HG03442 (cell line): ENCODE results near the gene TMEM170B.
"Not testable (repeated sequence)": the region's sequence is repeated elsewhere in the genome, so short reads cannot be mapped to it uniquely, and the experiment has no call there.

ENCODE experiments used
- ATAC-seq: cut with Tn5 transposase; IDR thresholded peaks from one replicate; pipeline ENCODE4 v1.9.1; 2021; ENCODE audit warnings: mild to moderate bottlenecking, moderate library complexity; ENCODE audit not compliant: unreplicated experiment

The TMEM170B gene

DNA sequence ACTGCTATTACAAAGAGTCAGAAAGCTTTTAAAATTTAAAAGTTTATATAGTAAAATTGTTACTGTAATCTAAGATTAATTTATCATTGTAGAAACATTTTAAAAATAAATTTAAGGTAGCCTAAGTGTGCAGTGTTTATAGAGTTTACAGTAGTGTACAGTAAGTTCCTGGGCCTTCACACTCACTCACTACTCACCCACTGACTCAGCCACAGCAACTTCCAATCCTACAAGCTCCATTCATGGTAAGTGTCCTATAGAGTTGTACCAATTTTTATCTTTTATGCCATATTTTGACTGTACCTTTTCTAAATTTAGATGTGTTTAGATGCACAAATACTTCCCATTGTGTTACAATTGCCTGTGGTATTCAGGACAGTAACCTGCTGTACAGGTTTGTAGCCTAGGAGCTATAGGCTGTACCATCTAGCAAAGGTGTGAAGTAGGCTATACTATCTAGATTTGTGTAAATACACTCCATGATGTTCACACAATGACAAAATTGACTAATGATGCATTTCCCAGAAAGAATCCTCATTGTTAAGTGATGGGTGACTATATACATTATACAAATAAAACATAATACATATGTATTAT lies 10.2 kb upstream of the TMEM170B start:
- ATAC-seq, result no peak

DNA sequence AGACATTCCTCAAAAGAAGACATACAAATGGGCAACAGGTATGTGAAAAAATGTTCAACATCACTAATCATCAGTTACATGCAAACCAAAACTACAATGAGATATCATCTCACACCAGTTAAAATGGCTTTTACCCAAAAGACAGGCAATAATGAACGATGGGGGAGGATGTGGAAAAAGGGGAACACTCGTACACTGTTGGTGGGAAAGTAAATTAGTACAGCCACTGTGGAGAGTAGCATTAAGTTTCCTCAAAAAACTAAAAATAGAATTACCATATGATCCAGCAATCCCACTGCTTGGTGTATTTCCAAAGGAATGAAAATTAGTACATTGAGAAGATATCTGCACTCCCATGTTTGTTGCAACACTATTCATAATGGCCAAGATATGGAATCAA lies 8.6 kb upstream of the TMEM170B start:
- no peak for ATAC-seq

DNA sequence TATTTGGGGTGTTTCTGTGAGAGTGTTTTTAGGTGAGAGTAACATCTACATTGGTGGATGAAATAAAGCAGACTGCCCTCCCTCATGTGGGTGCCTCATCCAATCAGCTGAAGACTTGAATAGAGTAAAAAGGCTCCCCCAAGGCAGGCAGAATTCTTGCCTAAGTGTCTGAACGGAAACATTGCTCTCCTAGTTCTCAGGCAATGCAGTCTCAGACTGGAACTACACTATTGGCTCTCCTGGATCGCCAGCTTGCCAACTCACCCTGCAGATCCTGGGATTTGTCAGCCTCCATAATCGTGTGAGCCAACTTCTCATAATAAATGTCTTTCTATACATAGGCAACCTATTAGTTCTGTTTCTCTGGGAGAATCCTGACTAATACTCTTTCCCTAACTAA lies 5.5 kb upstream of the TMEM170B start:
- no peak for ATAC-seq

DNA sequence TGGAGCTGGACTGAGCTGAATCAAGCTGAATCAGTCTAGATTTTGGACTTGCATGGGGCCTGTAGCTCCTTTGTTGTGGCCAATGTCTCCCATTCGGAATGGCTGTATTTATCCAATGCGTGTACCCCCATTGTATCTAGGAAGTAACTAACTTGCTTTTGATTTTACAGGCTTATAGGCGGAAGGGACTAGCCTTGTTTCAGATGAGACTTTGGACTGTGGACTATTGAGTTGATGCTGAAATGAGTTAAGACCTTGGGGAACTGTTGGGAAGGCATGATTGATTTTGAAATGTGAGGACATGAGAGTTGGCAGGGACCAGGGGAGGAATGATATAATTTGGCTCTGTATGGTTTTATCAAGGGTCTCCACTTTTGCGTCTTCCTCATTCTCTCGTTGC lies 3.0 kb upstream of the TMEM170B start:
- ATAC-seq, result no peak

DNA sequence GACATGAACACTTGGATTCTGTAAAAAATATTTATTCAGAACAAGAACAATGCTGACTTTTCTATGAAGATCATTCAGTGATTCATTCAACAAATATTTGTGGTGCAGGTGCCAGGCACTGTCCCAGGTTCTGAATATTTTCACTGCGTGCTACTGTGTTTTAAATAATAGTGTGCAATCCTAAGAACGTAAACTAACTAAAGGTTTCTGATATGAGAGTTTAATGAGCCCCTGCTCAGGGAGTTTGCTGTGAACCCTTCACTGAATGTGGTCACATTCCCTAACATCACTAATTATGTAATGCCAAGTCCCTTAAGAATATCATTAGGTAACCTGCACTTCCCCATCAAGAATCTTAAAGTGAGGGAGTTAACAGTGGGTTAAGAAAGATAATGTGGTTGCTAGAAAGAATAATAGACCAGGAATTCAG lies 1.7 kb upstream of the TMEM170B start:
- ATAC-seq, result no peak

DNA sequence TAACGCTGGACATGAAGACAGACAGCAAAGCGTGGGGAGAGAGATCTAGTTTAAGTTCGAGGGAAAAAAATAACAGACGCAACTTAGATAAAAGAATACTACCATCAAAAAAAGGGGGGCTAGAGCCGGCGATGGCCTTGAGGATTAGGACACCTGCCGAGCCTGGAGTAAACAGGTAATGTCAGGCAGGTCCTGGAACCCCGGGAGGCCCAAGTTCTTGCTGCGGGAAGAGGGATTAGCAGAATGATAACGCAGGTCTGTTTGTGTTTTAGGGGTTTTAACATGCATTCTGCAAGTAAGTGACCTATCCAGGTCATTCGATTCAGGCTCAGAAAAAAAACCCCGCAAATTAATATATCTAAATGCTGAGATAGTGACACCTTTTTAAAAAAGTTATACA lies 754 bp upstream of the TMEM170B start:
- ATAC-seq, result no peak

DNA sequence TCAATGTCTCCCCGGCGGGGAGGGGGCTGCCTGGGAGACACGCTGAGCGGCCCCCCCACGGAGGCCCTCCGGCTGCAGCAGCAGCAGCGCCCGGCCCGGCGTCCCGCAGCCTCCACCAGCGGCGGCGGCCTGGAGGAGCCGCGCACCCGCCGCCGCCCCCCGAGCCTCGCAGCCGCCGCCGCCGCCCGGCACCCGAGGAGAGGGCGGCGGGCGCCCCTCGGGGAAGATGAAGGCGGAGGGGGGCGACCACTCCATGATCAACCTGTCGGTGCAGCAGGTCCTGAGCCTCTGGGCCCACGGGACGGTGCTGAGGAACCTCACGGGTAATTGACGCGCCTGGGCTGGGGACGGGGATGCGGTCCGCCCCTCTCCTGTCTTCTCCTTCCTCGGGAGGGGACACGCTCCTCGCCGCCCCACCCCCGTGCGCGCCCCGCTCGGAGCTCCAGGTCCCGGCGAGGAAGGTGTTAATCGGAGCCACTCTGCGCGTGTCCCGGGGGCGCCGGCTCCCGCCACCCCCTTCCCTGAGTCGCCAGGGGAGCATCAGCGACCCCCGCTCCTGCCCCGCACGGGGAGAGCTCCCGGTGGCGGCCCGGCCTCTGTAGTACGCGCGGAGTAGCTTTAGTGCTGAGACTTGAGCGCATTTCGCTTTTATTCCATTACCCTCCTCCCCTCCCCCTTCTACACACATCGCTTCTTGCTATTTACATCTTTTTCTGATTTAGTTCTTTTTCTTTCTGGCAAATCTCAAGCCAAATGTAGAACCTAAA lies 686 bp downstream of the TMEM170B start:
- peak; percentile 15 for ATAC-seq

DNA sequence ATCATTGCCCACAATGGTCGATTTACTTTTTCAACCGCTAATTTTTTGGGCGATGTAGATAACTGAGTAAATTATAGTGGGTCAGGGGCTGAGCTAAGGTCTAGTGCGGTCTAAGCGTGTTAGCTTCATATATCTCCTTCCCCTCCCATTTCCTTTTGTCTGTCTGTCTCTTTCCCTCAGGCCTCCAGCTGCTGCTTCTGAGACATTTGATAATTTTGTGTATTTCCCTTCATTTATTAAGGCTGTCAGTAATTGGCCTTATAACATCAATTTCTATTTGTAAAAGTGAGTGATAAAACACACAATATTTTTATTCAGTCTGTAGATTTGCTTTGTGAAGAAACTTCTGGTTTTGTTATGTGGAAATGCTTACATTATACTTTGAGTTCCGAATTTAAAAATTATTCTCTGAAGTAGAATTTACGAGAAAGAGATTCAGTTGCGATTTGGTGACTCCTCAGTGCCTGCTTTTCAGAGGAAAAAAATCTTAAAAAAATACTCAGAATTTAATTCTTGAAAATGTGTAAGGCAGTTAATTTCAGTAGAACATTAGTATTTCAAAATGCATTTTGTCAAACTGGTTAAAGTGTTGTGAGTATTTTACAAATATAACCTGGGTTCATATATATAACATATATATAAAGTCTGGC lies 1.4 kb downstream of the TMEM170B start:
- ATAC-seq, result no peak

DNA sequence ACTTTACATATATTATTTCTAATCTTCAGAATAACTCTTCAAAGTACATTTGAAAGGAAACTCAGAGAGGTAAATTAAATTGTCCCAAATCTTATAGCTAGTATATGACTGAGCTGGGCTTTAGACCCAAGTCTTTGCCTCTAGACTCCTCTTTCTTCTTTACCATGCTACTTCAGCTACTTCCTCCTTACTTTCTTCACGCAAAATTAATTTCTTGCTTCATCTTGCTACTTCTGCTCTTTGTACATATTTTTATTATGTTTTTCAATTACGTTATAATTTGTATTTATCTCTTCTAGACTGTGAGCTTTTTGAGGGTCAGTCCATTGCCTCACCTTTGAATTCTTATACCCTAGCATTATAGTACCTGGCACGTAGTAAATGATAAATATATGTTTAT lies 5.3 kb downstream of the TMEM170B start:
- ATAC-seq, result no peak

DNA sequence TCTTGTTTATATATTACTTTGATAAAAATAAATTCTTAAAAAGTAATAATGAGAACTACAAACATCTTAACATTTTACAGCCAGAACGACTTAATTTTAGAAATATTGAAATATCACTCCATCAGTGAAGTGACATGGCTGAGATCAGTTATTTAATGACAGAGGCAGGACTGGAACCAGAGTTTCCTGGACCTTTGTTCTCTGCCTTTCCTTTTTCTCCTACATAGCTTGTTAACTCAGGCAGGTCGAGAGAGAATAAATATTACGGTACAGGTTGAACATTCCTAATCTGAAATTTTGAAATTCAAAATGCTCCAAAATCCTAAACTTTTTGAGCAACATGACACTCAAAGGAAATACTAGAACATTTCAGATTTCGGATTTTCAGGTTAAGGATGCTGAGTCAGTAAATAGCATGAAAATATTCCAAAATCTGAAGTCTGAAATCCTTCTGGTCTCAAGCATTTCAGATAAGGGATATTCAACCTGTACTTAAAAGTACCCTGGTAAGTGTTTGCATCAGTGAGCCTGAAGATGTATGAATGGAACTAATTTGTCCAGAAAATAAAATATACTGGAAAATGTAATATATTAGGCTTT lies 6.5 kb downstream of the TMEM170B start:
- ATAC-seq, result no peak

DNA sequence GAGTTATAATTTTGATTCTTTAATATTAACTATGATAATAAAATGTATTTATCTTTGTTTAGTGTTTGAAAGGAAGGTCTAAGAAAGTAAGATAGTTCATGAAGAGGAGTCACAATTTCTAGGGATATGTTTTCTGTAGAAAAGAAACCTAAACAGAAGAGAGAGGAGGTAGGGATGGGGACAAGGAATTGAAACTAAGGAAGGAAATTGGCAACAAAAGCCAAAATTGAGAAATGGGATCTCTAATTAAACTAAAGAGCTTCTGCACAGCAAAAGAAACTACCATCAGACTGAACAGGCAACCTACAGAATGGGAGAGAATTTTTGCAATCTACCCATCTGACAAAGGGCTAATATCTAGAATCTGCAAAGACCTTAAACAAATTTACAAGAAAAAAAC lies 10.3 kb downstream of the TMEM170B start:
- not testable (repeated sequence) for ATAC-seq

DNA sequence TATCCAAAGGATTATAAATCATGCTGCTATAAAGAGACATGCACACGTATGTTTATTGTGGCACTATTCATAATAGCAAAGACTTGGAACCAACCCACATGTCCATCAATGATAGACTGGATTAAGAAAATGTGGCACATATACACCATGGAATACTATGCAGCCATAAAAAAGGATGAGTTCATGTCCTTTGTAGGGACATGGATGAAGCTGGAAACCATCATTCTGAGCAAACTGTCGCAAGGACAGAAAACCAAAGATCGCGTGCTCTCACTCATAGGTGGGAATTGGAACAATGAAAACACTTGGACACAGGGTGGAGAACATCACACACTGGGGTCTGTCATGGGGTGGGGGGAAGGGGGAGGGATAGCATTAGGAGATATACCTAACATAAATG lies 11.0 kb downstream of the TMEM170B start:
- ATAC-seq, result not testable (repeated sequence)

DNA sequence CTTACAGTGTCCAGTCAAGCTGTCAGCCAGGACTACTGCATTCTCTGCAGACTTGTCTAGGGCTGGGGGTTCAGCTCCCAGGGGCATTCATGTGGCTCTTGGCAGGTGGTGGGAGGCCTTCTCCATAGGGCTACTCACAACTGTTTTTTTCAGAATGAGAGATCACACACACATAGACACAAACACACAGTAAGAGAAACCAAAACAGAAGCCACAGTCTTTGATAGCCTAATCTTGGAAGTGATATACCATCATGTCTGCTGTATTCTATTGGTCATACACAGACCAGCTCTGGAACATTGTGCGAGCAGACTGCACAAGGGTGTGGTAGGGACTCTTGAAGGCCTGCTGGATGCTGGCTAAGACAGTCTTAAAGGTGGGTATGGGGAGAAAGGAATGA lies 13.5 kb downstream of the TMEM170B start:
- no peak for ATAC-seq

DNA sequence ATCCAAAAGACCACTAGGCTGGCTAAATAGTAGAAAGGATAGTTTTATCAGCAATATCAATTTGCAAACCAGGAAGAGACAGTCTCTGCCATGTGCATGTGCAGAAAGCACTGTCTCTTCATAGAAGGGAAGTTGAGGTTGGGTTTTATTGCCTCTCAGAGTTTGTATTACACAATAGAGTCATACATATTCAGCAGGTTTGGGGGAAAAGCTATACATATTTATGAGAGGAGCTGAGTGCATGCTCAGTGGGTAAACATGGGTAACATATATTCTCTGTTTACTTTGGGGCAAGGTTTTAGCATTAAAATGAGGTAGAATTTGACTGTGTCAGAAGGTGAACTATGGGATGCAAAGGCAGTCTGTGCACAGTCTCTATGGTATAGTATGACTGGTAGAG lies 14.9 kb downstream of the TMEM170B start:
- ATAC-seq, result no peak

DNA sequence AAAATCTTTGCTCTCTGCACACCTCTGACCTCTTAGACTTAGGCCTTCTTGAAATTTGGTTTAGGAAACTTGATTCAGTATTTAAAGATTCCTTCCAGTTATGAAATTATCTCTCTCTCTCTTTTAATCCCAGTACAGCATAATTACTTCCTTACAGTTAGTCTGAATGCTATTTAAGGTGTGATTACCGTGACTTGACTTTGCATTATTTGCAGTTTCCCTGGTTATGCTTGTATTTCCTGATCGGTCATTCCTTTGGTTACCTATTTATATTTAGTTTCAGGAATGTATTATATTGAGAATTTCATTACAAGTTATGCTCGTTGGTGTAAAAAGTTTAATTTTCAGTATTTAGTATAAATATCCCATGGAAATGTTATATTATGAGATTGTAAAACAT lies 16.3 kb downstream of the TMEM170B start:
- no peak for ATAC-seq

DNA sequence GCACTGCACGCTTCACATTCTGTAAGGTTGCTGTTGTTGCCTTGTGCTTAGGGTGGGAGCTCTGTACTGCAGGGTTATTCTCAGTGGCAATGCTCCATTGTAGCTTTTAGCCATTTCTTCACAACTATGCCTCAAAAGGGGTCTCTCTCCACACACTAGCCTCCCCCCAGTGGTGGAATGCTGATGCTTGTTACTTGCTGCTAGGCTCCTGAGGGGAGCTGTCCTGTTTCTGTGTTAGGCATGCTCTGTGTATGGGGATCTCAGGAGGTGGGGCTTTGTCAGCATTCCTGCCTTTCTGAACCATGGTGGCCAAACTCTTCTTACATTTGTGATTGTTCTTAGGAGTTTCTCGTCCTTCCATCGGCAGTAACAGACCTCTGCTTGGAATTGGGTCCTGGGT lies 18.8 kb downstream of the TMEM170B start:
- no peak for ATAC-seq

DNA sequence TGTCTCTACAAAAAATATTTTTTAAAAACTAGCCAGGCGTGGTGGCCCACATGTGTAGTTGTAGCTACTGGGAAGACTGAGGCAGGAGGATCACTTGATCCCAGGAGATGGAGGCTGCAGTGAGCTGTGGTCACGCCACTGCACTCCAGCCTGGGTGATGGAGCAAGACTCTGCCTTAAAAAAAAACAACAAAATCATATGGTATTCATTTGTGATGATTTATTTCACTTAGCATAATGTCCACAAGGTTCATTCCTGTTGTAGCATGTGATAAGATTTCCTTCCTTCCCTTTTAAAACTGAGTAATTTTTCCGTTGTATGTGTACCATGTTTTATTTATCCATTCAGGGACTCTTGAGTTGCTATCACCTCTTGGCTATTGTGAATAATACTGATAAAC lies 26.2 kb downstream of the TMEM170B start:
- no peak for ATAC-seq

DNA sequence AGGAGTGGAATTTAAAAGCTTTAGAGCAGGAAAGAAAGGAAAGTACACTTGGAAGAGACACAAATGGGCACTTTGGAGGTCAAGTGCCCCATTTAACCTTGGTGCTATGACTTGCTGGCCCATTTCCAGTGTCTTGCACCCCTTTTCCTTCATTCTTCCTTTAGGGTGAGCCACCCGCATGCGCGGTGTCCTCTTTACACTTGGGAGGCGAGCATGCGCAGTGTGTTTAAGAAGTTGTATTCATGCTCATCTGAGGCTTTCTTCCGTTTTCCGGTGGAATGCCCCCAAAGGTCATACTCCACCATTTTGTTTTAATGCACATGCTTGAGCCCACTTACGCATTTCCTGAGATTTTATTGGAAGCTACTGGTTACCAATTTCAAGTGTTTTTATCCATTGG lies 29.1 kb downstream of the TMEM170B start:
- ATAC-seq, result no peak

DNA sequence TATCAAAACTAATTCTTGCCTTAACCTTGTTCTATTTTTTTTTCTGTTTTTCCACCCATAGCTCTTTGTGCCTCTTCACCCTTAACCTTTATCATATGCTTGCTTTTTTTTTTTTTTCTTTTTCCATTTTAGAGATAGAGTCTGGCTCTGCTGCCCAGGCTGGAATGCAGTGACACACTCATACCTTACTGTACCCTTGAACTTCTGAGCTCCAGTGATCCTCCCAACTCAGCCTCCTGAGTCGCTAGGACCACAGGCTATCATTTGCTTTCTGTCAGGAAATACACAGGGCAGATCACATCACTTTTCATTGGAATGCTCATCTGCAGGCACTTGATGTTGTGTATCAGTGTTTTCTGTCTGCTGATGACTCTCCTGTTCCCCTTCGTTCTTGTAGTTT lies 33.5 kb downstream of the TMEM170B start:
- no peak for ATAC-seq

DNA sequence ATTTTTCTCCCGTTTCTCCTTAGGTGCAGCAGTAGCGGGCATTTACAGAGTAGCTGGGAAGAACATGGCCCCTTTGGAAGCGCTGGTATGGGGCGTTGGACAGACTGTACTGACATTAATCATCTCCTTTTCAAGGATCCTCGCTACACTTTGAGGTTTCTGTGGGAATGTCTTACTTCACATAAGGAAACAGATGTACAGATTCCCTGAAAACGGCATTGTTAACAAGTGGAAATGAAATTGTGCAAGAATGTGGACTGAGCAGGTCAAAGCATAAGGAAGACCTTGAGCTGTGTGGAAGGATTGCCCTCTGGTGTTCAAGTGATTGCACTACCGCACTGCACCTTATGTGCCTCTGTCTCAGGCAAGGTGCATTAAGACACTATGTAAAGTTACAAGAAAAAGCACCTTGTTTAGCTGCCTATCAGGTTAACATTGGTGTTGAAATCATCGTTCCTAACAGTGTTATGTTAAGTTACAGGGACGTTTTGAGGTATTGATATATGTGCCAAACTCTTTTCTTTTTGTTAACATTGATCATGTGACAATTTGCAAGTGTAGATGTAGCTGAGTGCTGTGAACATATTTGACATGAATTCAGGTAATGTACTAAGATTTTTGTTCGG lies 38.0 kb downstream of the TMEM170B start:
- peak; percentile 99 for ATAC-seq

DNA sequence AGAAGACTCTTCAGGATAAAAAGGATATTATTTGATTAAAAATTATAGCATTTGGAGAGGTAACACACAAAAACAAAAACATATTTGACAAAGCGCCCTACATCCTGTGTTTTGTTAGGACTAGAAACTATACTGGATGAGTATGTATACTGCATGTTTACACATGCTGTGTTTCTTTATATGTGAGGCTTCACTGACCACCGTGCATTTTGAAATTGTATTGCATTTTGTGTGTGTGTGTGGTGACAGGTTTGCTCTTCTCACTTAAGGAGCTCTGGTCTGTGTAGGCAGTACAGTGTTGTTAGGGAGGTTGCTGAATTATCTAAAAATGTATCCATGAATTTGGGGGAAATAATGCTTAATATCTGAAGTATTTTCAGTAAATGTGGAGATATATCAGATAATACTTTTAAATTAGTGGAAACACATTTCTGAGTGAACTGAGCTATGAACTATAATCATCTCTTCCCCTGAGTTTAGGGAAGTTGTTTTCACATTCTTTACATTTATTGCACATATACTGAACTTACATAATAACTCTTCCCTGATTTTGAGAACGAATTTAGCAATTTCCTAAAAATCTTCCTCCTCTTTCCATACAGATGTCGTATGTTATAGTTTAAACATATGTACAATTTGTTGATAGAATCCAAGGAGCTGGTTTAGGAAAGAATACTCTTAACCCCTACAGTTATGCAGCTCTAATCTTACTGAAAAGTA lies 43.3 kb downstream of the TMEM170B start:
- no peak for ATAC-seq
